Brain microvascular endothelial cell (primary cell): ENCODE data around the gene DISC1.
A peak's percentile ranks its signal among the peaks of the same experiment; 100 is the strongest.

Source experiments
- DNase-seq: peaks from one replicate; pipeline ENCODE4 v3.0.0-alpha.2; 2020
- H3K27ac ChIP-seq: fragments of 250-450 bp; sonication (Bioruptor Pico); 2 replicates; pipeline ENCODE4 v1.5.1; 2020; ENCODE audit warnings: mild to moderate bottlenecking, moderate library complexity
- H3K27me3 ChIP-seq: fragments of 250-450 bp; sonication (Bioruptor Pico); replicated peaks from 2 replicates; pipeline ENCODE4 v1.5.1; 2020; ENCODE audit warnings: mild to moderate bottlenecking
- H3K36me3 ChIP-seq: fragments of 250-450 bp; sonication (Bioruptor Pico); replicated peaks from 2 replicates; pipeline ENCODE4 v1.5.1; 2020; ENCODE audit warnings: mild to moderate bottlenecking
- H3K4me3 ChIP-seq: 2 replicates; pipeline ENCODE4 v1.5.1; 2011; ENCODE audit warnings: low read depth, mild to moderate bottlenecking, control low read depth, low read length, moderate library complexity
- CTCF ChIP-seq: IDR thresholded peaks from 2 replicates; pipeline ENCODE4 v1.5.1; 2011; ENCODE audit warnings: low read depth, mild to moderate bottlenecking, moderate library complexity, low read length, control low read depth, inconsistent platforms; ENCODE audit errors: missing control alignments
- in situ Hi-C: cut with HindIII; loops from 2 replicates; pipeline ENCODE4 v1.10.0; 2017; ENCODE audit warnings: low sequenced_read_pairs, low pct_ligation_motif_present

The DISC1 gene

DNA sequence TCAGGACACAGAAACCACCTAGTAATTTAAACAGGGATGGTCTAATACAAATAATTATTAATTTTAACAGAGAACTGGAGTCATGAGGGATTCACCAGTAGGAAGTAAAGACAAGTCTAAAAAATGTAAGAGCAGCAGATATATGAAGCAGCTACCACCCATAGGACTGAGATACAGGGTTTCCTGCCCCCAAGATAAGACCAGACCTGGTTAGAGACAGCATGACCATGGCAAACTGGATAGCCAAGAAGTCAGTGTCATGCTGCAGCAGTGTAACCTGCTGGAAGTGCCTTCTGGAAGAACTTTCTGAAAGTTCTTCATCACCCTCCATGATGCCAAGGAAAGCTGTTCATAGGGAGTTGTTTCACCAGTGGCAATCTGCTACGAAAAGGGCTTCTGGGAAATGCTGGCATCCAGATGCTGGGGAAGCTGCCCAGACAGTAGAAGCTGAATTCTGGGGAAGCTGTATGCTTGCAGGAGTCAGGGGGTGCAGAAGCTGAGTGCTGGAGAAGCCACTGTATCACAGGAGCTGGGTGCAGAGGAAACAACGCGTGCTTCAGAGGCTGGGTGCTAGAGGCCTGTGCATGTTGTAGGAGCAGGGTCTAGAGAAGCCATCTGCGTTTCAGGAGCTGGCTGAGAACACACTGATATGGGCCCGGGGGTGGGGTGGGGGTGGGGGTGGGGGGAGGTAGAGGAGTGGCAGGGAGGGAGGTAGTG lies 356.4 kb downstream of the DISC1 start:
- no peaks in the 10 kb centered on the region for H3K27me3 ChIP-seq
- H3K27ac ChIP-seq: no peak overlapping the region
- in situ Hi-C loops: no loop called here
- H3K4me3 ChIP-seq: no peak overlapping the region
- no peak for DNase-seq
- H3K36me3 ChIP-seq: no peaks in the 10 kb centered on the region
- TF ChIP-seq CTCF: no peak

- H3K36me3 ChIP-seq: no peaks in the 10 kb centered on the region
- H3K27me3 ChIP-seq: no peaks in the 10 kb centered on the region
- in situ Hi-C loops: no loop called here
- no peak for DNase-seq
- H3K4me3 ChIP-seq: no peak overlapping the region
- TF ChIP-seq CTCF: no peak
- H3K27ac ChIP-seq: no peak overlapping the region
These were observed 357.1 kb downstream of the DISC1 start for GRCh38 chr1:231983588-231984193.

DNA sequence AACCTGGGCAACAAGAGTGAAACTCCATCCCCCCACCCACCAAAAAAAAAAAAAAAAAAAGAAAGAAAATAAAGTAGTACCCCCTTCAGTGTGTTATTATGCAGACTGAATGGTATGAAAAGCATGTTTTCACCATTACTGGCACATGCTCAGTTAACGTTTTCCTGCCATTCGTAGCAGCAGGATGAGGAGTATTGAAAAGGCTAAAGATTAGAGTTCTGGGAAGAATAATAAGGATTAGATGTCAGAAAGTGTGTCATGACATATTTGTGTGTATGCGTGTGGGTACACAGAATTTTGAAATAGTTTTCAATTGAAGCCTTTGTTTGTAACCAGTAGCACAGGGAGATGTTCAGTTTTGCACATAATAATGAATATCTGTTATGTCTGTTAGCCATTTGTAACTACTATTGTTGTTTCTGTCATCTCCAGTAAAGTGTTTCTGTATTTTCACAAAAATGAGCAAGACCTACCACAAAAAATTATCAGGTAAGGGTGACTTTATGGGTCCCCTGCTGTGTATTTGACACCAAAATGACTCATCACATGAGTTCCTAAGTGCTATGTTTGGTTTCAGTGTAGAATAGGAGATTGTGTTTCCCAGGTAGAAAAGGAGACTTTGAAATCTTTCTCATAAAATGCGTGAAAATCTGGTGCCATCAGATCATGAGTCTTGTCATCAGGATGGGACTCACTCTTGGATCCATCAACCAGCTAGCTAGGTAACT lies 358.9 kb downstream of the DISC1 start:
- H3K27me3 ChIP-seq: no peaks in the 10 kb centered on the region
- TF ChIP-seq CTCF: no peak
- no peaks in the 10 kb centered on the region for H3K36me3 ChIP-seq
- DNase-seq: no peak
- in situ Hi-C loops: no loop called here
- H3K4me3 ChIP-seq: no peak overlapping the region
- no peak overlapping the region for H3K27ac ChIP-seq

GRCh38 chr1:231986631-231987336 lies 360.2 kb downstream of the DISC1 start:
- no peak for TF ChIP-seq CTCF
- no peak overlapping the region for H3K4me3 ChIP-seq
- peak; percentile 33 for DNase-seq
- no peaks in the 10 kb centered on the region for H3K27me3 ChIP-seq
- H3K27ac ChIP-seq: no peak overlapping the region
- in situ Hi-C loops: no loop called here
- no peaks in the 10 kb centered on the region for H3K36me3 ChIP-seq

- TF ChIP-seq CTCF: no peak
- no peak for DNase-seq
- in situ Hi-C loops: no loop called here
- Histone ChIP-seq H3K27me3 (no peaks in the 10 kb centered on the region), H3K36me3 (no peaks in the 10 kb centered on the region), H3K4me3 (no peak overlapping the region), H3K27ac (no peak overlapping the region)
These were observed 363.8 kb downstream of the DISC1 start for GRCh38 chr1:231990388-231990787.
